NCI-H1436 treated with DMSO at 0.1 percent for 48 hours (cell line): ENCODE results near the gene DIP2C.
"Not testable (repeated sequence)": the region's sequence is repeated elsewhere in the genome, so short reads cannot be mapped to it uniquely, and the experiment has no call there.

ENCODE experiments used
- DNase-seq: peaks from one replicate; lab custom pipeline; 2025; lab: John Stamatoyannopoulos, UW

The DIP2C gene

GRCh38 chr10:639751-640672 lies 49.5 kb downstream of the DIP2C start:
- DNase-seq = no peak

- DNase-seq = no peak
Observed at GRCh38 chr10:639001-639750, 50.3 kb downstream of the DIP2C start.

- DNase-seq = no peak
Observed at GRCh38 chr10:637771-638195, 51.7 kb downstream of the DIP2C start.

GRCh38 chr10:637221-637620 lies 52.2 kb downstream of the DIP2C start:
- no peak for DNase-seq

- no peak for DNase-seq
Observed at GRCh38 chr10:636769-637168, 52.7 kb downstream of the DIP2C start.

- no peak for DNase-seq
Observed at GRCh38 chr10:636016-636730, 53.3 kb downstream of the DIP2C start.

- no peak for DNase-seq
Observed at GRCh38 chr10:635088-635861, 54.2 kb downstream of the DIP2C start.

GRCh38 chr10:634256-634655 lies 55.2 kb downstream of the DIP2C start:
- no peak for DNase-seq

GRCh38 chr10:633279-634245 lies 55.9 kb downstream of the DIP2C start:
- no peak for DNase-seq

GRCh38 chr10:632807-633177 lies 56.7 kb downstream of the DIP2C start:
- DNase-seq = not testable (repeated sequence)

GRCh38 chr10:632155-632806 lies 57.2 kb downstream of the DIP2C start:
- not testable (repeated sequence) for DNase-seq

- no peak for DNase-seq
Observed at GRCh38 chr10:631266-631665, 58.2 kb downstream of the DIP2C start.

GRCh38 chr10:630581-631073 lies 58.8 kb downstream of the DIP2C start:
- DNase-seq = no peak

GRCh38 chr10:629186-629998 lies 60.1 kb downstream of the DIP2C start:
- DNase-seq = no peak

GRCh38 chr10:628386-629045 lies 61.0 kb downstream of the DIP2C start:
- no peak for DNase-seq

GRCh38 chr10:627032-627992 lies 62.2 kb downstream of the DIP2C start:
- no peak for DNase-seq
